Naive thymus-derived CD4-positive, alpha-beta T cell (primary cell): ENCODE measurements around the gene CDC42EP4. TPM values are rescaled to one million over a fixed set of nuclear protein-coding genes. Genes with fewer than 3 reads are reported as not detected.
A peak's percentile ranks its signal among the peaks of the same experiment; 100 is the strongest.
"Not testable (repeated sequence)": the region's sequence is repeated elsewhere in the genome, so short reads cannot be mapped to it uniquely, and the experiment has no call there.

ENCODE experiments used
- ATAC-seq: fragments of 150-1000 bp; cut with Tn5 transposase; 2 replicates; pipeline ENCODE4 v1.10.0; 2021; ENCODE audit warnings: mild to moderate bottlenecking, moderate library complexity
- CTCF ChIA-PET: fragments of 350-600 bp; sonication (Branson Sonifier 250); formaldehyde crosslinking; loops from one replicate; lab custom pipeline; 2021; ENCODE audit warnings: antibody characterized with exemption; lab: Charles Lee
- POLR2A ChIA-PET: fragments of 350-600 bp; sonication (Branson Sonifier 250); formaldehyde crosslinking; loops from one replicate; lab custom pipeline; 2021; ENCODE audit warnings: antibody characterized with exemption, inconsistent platforms; lab: Charles Lee
- DNase-seq, 9 donors: peaks; one replicate each; pipeline versions ENCODE4 v3.0.0 to v3.0.0-alpha.2; 2020 to 2022; ENCODE audit warnings: mixed read lengths in 1 of 9
- H3K27ac ChIP-seq: one replicate; pipeline ENCODE4 v1.7.0; 2013; ENCODE audit warnings: mild to moderate bottlenecking, low read depth, low read length, moderate library complexity
- H3K27me3 ChIP-seq, 2 donors: one replicate each; pipeline ENCODE4 v1.7.0; 2013; ENCODE audit warnings: low read length in 2 of 2, mild to moderate bottlenecking in 2 of 2, moderate library complexity in 2 of 2; ENCODE audit not compliant: control insufficient read depth in 2 of 2, insufficient read depth in 2 of 2
- H3K36me3 ChIP-seq, 3 experiments: 1 replicate in 2 of 3; 2 replicates in 1 of 3; pipeline ENCODE4 v1.7.0; 2013; ENCODE audit warnings: low read length in 3 of 3, mild to moderate bottlenecking in 3 of 3, moderate library complexity in 1 of 3; ENCODE audit not compliant: insufficient read depth in 3 of 3, control insufficient read depth in 2 of 3
- H3K4me1 ChIP-seq, 2 donors: one replicate each; pipeline ENCODE4 v1.7.0; 2013; ENCODE audit warnings: low read length in 2 of 2, mild to moderate bottlenecking in 2 of 2, moderate library complexity in 1 of 2; ENCODE audit not compliant: control insufficient read depth in 2 of 2, insufficient read depth in 2 of 2
- H3K4me3 ChIP-seq: 2 replicates; pipeline ENCODE4 v1.7.0; 2013; ENCODE audit warnings: mild to moderate bottlenecking, low read length
- H3K9me3 ChIP-seq, 3 experiments: 1 replicate in 2 of 3; 2 replicates in 1 of 3; pipeline ENCODE4 v1.7.0; 2013; ENCODE audit warnings: low read length in 3 of 3; ENCODE audit not compliant: control insufficient read depth in 2 of 3
- H3K27ac Mint-ChIP-seq, 9 donors: one replicate each; pipeline ENCODE4 v1.8.0; 2020 to 2022; ENCODE audit warnings: mixed read lengths in 9 of 9, mild to moderate bottlenecking in 8 of 9, moderate library complexity in 5 of 9, inconsistent platforms in 2 of 9
- H3K27me3 Mint-ChIP-seq, 5 donors: one replicate each; pipeline ENCODE4 v1.8.0; 2021 to 2022; ENCODE audit warnings: mixed read lengths in 5 of 5, mild to moderate bottlenecking in 1 of 5
- H3K36me3 Mint-ChIP-seq, 5 donors: one replicate each; pipeline ENCODE4 v1.8.0; 2020 to 2022; ENCODE audit warnings: mixed read lengths in 5 of 5, mild to moderate bottlenecking in 3 of 5, inconsistent platforms in 1 of 5
- H3K4me1 Mint-ChIP-seq, 7 donors: one replicate each; pipeline ENCODE4 v1.8.0; 2020 to 2022; ENCODE audit warnings: mixed read lengths in 7 of 7, mild to moderate bottlenecking in 3 of 7, inconsistent platforms in 1 of 7
- H3K4me3 Mint-ChIP-seq, 10 donors: one replicate each; pipeline ENCODE4 v1.8.0; 2020 to 2022; ENCODE audit warnings: mild to moderate bottlenecking in 10 of 10, mixed read lengths in 10 of 10, moderate library complexity in 6 of 10, inconsistent platforms in 2 of 10
- H3K9me3 Mint-ChIP-seq, 11 donors: one replicate each; pipeline ENCODE4 v1.8.0; 2020 to 2022; ENCODE audit warnings: mixed read lengths in 11 of 11, mild to moderate bottlenecking in 4 of 11, inconsistent platforms in 1 of 11, moderate library complexity in 1 of 11
- intact Hi-C, 2 donors: fragments of 100-400 bp; cut with micrococcal nuclease; formaldehyde crosslinking; loops; one replicate each; pipeline ENCODE4 v1.15.1; 2023
- polyA plus RNA-seq, 2 donors: library from polyadenylated mRNA; unstranded; fragments of 300-500 nt; fragmentation: Illumina TruSeq; gene quantifications; one replicate each; pipeline ENCODE4 v1.2.3, GENCODE V29; 2021
- total RNA-seq, 6 experiments: library from RNA in 5 of 6; stranded (reverse) in 5 of 6; gene quantifications; 1 replicate in 5 of 6; 2 replicates in 1 of 6; pipeline ENCODE4 v1.2.3 and lab custom pipeline; 2021 to 2026

Gene CDC42EP4
- total and polyA plus RNA-seq, 7 experiments from 2014 or later = 0.19 to 15.8 (median 1.5) TPM

- ATAC-seq = peak; percentile 4
- intact Hi-C loops = no loop called here
- CTCF ChIA-PET = no interaction called here
Observed at GRCh38 chr17:73268582-73269328, 43.0 kb downstream of the CDC42EP4 start.

DNA sequence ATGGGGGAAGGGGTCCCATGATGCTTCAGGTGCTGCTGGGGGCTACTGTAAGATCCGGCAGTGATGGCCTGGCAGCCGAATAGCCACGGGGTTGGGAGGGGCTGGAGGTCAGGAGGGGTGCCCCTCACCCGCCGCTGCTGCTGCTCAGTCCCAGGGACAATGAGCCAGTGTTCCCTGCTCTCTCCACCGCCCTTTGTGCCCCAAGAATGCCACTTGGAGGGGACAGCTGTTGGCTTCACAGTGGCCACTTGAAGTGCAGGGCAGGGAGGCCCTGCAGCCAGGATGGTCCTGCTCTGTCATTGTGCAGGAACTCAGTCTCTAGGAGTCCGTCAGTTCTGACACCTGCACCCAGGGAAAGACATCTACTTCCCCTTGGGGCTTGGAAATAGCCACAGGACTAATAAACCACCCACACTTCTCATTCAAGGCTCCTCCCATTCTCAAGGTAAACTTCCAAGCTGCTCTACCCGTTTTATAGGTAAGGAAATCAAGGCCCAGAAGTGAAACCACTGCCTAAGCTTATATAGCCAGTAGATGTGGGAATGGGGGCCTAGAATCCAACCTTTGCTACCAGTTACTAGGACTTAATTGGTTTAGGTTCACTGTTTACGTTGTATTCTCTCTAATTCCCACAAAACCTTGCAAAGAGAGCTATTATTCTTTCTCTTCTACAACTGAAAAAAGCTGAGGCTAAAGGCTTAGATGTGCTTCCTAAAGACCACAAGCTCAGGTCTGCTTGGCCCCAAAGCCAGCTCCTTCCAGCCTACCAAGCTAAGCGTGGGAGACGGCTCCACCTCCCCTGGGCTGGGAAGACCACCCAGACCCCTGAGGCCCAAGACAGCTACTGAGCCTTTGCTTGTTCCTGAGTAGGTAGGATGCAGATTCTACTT is 43.9 kb downstream of the CDC42EP4 start:
- Histone ChIP-seq H3K36me3 (no peaks in the 10 kb centered on the region), H3K27me3 (no peaks in the 10 kb centered on the region), H3K27ac (no peak overlapping the region), H3K9me3 (no peaks in the 10 kb centered on the region), H3K4me3 (no peak overlapping the region), H3K4me1 (no peaks in the 10 kb centered on the region)
- intact Hi-C loops = no loop called here
- Mint-ChIP-seq H3K4me3 (no peak overlapping the region), H3K27me3 (no peaks in the 10 kb centered on the region), H3K27ac (no peak overlapping the region), H3K9me3 (no peaks in the 10 kb centered on the region), H3K4me1 (no peaks in the 10 kb centered on the region), H3K36me3 (no peaks in the 10 kb centered on the region)
- no peak for ATAC-seq
- DNase-seq = no peak
- POLR2A ChIA-PET = no interaction called here
- CTCF ChIA-PET = interaction anchor here (0.6 kb wide), 1 partner anchor 83 kb away, joined by 3 read pairs; no protein-coding TSS in a partner anchor

More at GRCh38 chr17:73268582-73269328, 43.0 kb downstream of the CDC42EP4 start:
- Mint-ChIP-seq H3K36me3 (no peaks in the 10 kb centered on the region), H3K4me3 (no peak overlapping the region), H3K27me3 (no peaks in the 10 kb centered on the region), H3K27ac (no peak overlapping the region), H3K9me3 (no peaks in the 10 kb centered on the region), H3K4me1 (no peaks in the 10 kb centered on the region)
- Histone ChIP-seq H3K36me3 (no peaks in the 10 kb centered on the region), H3K27me3 (no peaks in the 10 kb centered on the region), H3K4me3 (no peak overlapping the region), H3K4me1 (no peaks in the 10 kb centered on the region), H3K27ac (no peak overlapping the region), H3K9me3 (no peaks in the 10 kb centered on the region)
- POLR2A ChIA-PET = no interaction called here
- DNase-seq = no peak

DNA sequence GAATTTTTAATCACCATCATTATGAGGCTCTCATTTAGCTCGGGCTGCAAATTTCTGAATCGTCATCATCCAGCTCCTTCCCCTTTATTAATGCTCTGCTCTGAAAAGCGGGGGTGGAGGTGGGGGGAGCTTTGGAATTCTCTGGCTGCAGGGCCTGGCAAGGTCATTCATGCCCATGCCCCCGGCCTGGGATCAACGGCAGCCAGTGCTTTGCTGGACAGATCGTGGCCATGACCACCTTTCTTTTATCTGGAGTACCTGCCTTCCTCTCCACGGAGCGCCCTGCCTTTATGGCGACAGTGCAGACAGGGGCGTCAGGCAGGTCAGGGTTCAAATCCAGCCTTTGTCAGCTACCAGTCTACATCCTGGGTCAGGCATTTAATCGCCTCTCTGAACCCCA is 45.0 kb downstream of the CDC42EP4 start:
- CTCF ChIA-PET = interaction anchor here (0.6 kb wide), 1 partner anchor 527 kb away, joined by 3 read pairs; no protein-coding TSS in a partner anchor
- intact Hi-C loops = no loop called here
- Mint-ChIP-seq H3K27ac (no peak overlapping the region), H3K9me3 (no peaks in the 10 kb centered on the region), H3K4me1 (no peaks in the 10 kb centered on the region), H3K36me3 (no peaks in the 10 kb centered on the region), H3K4me3 (no peak overlapping the region), H3K27me3 (no peaks in the 10 kb centered on the region)
- POLR2A ChIA-PET = no interaction called here
- no peaks in the 10 kb centered on the region for H3K4me1 ChIP-seq
- no peak for DNase-seq
- no peaks in the 10 kb centered on the region for H3K36me3 ChIP-seq
- no peaks in the 10 kb centered on the region for H3K9me3 ChIP-seq
- no peak overlapping the region for H3K4me3 ChIP-seq
- no peak overlapping the region for H3K27ac ChIP-seq
- ATAC-seq = no peak
- H3K27me3 ChIP-seq = no peaks in the 10 kb centered on the region

DNA sequence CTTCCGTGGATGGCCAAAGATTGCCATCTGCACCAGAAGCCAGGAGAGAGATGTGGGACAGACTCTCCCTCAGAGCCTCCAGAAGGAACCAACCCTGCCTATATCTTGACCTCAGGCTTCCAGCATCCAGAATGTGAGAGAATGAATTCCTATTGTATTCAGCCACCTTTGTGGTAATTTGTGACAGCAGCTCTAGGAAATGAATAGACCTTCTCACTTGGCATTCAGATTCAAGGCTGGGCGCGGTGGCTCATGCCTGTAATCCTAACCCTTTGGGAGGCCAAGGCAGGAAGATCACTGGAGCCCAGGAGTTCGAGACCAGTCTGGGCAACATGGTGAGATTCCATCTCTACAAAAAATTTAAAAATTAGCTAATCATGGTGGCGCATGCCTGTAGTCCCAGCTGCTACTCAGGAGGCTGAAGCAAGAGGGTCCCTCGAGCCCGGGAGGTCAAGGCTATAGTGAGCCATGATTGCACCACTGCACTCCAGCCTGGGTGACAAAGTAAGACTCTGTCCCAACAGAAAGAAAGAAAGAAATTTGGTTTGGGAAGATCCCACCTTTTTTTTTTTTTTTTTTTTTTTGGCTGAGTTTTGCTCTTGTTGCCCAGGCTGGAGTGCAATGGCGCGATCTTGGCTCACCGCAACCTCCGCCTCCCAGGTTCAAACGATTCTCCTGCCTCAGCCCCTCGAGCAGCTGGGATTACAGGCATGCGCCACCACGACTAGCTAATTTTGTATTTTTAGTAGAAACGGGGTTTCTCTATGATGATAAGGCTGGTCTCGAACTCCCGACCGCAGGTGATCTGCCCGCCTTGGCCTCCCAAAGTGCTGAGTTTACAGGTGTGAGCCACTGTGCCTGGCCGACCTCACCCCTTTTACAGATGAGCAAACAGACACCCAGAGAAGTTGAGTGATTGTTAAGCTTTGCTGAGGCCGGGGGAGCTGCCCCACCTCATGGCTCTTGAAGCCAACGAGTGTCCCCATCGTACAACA is 45.9 kb downstream of the CDC42EP4 start:
- no peaks in the 10 kb centered on the region for H3K36me3 ChIP-seq
- ATAC-seq (no peak), DNase-seq (no peak)
- no peak overlapping the region for H3K27ac ChIP-seq
- Mint-ChIP-seq H3K4me3 (no peak overlapping the region), H3K9me3 (no peaks in the 10 kb centered on the region), H3K4me1 (no peaks in the 10 kb centered on the region), H3K27me3 (no peaks in the 10 kb centered on the region), H3K27ac (peak overlapping the region in 1 of 9 donors; percentile 59), H3K36me3 (no peaks in the 10 kb centered on the region)
- ChIA-PET CTCF (no interaction called here), POLR2A (no interaction called here)
- intact Hi-C loops = no loop called here
- H3K9me3 ChIP-seq = no peaks in the 10 kb centered on the region
- no peaks in the 10 kb centered on the region for H3K27me3 ChIP-seq
- H3K4me1 ChIP-seq = no peaks in the 10 kb centered on the region
- H3K4me3 ChIP-seq = no peak overlapping the region

DNA sequence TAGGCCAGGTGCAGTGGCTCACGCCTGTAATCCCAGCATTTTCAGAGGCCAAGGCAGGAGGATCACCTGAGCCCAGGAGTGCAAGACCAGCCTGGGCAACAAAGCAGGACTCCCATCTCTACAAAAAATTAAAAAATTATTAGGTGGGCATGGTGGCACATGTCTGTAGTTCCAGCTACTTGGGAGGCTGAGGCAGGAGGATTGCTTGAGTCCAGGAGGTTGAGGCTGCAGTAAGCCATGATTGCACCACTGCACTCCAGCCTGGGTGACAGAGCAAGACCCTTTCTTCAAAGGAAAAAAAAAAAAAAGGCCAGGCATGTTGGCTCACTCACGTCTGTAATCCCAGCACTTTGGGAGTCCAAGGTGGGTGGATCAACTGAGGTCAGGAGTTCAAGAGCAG is 47.4 kb downstream of the CDC42EP4 start:
- H3K27ac ChIP-seq, ATAC-seq, H3K4me3 ChIP-seq, H3K9me3 ChIP-seq, H3K27ac Mint-ChIP-seq, CTCF ChIA-PET, H3K36me3 ChIP-seq, H3K9me3 Mint-ChIP-seq, POLR2A ChIA-PET, DNase-seq, H3K4me3 Mint-ChIP-seq, H3K27me3 Mint-ChIP-seq, H3K36me3 Mint-ChIP-seq, intact Hi-C loops, H3K27me3 ChIP-seq, H3K4me1 Mint-ChIP-seq, H3K4me1 ChIP-seq: not testable (repeated sequence)
